ENCODE results near the gene KTI12.
"Not testable (repeated sequence)": the region's sequence is repeated elsewhere in the genome, so short reads cannot be mapped to it uniquely, and the experiment has no call there.

KTI12 gene

GRCh38 chr1:52037402-52037814, 3.8 kb upstream of the KTI12 start:
- DNase-seq, result no peak

DNA sequence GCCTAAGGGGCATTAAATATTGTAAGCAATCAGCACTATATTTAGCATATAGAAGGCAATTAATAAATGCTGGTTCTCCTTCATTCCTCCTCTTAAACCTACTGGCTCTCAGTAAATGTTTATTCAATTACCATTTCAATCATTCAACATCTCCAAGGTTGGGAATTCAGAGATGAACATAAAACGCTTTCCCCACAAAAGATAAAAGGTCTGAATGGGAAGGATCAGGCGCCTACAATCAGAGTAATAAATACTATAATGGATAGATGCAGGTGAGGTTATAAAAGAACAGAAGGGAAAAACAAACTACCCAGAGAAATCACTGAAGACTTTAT, 407 bp upstream of the KTI12 start:
- no peak for DNase-seq

GRCh38 chr1:52032785-52033131, 852 bp downstream of the KTI12 start:
- DNase-seq, result no peak

DNA sequence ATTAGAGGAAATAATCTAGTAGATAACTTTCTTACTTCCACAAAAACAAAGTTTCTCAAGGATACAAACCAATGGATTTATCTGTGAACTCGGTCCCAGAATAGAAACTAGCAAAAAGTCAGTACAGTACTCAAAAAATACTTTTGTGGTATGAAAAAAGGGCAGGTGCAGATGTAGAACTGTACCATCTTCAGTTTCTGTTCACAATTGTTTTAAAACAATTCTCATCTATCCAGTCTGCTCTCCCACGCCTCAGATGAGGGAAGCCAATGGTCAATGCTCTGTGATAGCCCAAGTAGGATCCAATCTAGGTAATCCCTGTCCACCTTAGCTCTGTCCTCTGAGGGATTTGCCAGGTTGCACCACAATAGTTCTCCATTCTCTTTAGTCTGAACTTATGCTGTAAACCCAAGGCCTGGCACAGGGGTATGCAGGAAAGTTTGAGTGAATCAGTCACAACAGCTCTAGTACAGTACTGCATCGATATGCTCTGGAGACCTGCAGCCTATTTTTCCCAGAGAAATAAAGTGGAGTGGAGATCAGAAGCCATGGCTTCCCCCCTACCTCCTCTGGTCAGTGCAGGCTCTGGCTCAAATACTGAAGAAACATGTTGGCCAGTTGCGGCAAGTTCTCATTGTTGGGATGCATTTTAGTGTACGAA, 1.4 kb downstream of the KTI12 start:
- no peak for DNase-seq

DNA sequence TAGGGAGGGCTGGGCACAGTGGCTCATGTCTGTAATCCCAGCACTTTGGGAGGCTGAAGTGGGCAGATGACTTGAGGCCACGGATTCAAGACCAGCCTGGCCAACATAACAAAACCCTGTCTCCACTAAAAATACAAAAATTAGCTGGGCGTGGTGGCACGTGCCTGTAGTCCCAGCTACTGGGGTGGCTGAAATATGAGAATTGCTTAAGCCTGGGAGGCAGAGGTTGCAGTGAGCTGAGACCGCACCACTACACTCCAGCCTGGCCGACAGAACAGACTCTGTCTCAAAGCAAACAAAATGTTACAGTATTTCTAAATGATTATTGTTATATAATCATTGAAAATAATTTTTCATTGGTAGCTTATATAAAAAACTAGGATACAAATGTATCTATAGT, 4.8 kb downstream of the KTI12 start:
- DNase-seq, result not testable (repeated sequence)

- no peak for DNase-seq
Observed at GRCh38 chr1:52028328-52028727, 5.3 kb downstream of the KTI12 start.

GRCh38 chr1:52026278-52026677, 7.3 kb downstream of the KTI12 start:
- DNase-seq, result no peak

- no peak for DNase-seq
Observed at GRCh38 chr1:52022133-52022532, 11.5 kb downstream of the KTI12 start.

- no peak for DNase-seq
Observed at GRCh38 chr1:52008071-52008809, 25.4 kb downstream of the KTI12 start.

- no peak for DNase-seq
Observed at GRCh38 chr1:52007215-52008002, 26.2 kb downstream of the KTI12 start.

GRCh38 chr1:52006081-52006553, 27.5 kb downstream of the KTI12 start:
- DNase-seq, result not testable (repeated sequence)

DNA sequence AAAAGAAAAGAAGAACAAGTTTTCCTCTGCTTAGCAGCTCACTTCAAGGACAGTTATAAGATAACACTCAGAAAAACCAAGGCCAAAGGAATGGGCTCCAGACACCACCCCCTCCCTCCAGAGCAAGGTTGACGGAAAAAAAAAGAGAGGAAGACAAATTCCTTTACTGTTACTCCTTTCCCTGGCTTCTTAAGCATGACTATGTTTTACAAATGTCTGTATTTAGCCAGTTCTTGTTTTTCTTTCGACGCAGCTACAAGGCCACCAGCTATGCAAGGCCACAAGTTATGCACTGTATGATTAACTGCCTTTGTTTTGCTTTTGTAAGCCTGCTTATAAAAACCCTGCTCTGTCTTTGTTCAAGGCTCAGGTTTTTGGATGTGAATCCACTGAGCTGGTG, 28.1 kb downstream of the KTI12 start:
- DNase-seq, result not testable (repeated sequence)

DNA sequence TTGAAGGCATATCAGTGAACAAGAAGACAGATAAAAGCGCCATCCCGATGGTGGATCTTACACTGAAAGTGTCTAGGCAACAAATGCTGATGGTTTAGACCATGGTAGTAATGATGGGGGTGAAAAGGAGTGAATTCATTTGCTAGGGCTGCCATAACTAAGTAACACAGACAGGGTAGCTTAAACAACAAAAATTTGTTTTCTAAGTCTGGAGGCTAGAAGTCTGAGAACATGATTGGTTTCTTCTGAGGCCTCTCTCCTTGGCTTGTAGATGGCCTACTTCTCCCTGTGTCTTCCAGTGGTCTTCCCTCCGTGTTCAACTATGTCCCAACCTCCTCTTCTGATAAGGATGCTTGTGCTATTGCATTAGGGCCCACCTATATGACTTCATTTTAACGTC, 29.7 kb downstream of the KTI12 start:
- no peak for DNase-seq

DNA sequence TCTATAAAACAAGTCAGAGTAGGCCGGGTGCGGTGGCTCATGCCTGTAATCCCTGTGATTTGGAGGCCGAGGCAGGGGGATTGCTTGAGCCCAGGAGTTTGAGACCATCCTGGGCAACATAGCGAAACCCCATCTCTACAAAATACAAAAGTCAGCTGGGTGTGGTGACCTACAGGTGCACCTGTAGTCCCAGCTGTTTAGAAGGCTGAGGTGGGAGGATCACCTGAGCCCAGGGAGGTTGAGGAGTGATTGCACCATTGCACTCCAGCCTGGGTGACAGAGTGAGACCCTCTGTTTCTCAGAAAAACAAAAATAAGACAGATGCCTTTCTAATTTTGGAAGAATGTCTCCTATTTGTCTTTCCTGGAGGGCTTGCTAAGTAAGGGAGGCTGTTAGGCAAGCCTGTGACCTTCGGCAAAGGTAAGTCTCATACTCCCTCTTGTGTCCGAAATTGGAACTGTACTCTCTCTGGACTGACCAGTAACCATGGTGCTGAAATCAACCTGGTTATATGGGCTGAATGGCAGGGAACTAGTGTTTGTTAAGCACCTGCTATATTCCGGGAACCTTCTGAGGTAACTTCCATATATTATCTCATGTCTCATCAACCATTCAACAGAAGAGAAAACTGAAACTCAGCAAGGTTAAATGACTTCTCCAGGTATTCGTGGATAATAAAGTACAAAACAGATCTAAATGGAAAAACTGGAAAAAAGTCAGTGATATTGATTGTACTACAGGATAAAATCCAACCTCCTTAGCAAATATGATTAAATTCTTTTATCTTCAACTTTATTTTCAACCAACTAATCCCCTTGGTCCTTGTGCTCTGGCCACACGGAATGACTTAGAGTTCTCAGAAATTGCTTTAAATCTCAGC, 31.3 kb downstream of the KTI12 start:
- peak; percentile 85 for DNase-seq

DNA sequence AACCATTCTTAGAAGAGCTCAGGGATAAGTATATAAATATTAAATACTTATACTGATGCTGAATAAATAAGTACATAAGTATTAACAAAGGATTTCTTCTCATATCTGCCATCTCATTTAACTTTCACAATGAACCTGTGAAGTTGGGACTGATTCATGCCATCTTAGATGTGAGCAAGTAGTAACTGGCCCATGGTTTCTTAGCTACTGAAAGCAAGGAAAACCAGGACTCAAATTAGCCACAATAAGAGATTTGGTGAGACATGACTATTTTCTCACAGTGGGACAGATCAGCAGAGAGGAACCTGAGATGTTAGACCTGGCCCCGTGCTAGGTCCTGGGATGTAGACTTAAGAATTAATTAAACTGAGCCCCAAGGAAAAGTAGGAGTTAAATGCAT, 34.9 kb downstream of the KTI12 start:
- DNase-seq, result no peak

GRCh38 chr1:51997974-51998382, 35.6 kb downstream of the KTI12 start:
- no peak for DNase-seq

GRCh38 chr1:51990478-51990965, 43.1 kb downstream of the KTI12 start, which contains the start of gene RAB3B:
TSS of gene RAB3B (minus strand) at chr1:51990700. CDS start at chr1:51977117, 13,583 bp downstream.
- DNase-seq, result peak; percentile 26

DNA sequence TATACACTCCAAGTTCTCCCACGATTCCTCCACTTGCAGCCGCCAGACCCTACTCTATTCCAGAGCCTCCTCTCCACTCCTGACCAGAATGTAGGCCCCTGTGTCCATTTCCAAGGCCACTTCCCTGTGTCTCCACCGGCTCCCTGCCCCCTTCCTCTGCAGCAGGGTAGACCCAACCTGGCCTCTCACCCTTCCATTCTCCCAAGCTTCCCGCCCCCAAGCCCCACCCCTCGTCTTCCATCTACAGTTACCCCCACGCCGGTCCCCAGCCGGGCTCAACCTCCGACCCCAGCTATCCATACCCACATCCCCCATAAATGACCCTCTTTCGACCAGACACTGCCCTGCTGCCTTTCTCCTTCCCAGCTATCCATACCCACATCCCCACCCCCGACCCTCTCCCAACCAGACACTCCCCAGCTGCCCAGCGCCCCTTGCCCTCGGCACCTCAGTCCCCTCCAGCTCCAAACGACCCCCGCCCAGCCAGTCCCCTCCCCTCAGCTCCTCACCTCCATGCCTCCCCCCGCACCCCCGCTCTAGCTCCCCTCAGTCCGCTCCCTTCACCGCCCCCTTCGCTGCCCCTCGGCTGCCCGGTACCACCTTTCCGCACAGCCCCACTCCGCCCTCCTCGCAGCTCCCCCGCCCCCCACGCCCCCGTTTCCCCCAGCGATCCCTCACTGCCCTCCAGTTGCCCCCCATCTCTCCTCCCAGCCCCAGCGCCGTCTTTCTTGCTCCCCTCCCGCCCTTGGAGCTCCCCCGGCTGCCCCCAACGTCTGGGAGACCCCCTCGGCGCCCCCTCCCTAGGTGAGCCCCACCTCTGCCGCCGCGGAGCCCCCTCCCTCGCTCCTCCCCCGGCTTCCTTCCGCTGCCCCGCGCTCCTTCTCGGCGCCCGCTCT, 43.8 kb downstream of the KTI12 start:
- no peak for DNase-seq

GRCh38 chr1:51988254-51988653, 45.4 kb downstream of the KTI12 start:
- no peak for DNase-seq

DNA sequence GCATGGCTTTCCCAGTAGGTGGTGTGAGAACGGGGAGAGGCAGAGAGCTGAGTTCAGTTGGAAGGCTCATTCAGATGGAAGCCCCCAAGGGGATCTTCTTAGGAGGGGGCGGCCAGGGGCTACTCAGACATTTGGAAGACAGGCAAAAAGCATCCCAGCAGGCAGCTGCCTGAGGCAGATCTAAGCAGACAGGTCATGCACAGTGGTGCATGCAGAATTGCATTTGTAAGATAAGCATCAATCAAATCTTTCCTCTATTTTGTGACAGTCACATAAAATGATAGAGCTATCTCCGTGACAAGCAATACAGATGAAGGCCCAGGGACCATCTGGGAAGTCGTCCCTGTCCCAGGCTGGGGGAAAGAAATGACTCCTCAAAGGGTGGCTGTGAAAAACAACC, 46.9 kb downstream of the KTI12 start:
- DNase-seq, result no peak

DNA sequence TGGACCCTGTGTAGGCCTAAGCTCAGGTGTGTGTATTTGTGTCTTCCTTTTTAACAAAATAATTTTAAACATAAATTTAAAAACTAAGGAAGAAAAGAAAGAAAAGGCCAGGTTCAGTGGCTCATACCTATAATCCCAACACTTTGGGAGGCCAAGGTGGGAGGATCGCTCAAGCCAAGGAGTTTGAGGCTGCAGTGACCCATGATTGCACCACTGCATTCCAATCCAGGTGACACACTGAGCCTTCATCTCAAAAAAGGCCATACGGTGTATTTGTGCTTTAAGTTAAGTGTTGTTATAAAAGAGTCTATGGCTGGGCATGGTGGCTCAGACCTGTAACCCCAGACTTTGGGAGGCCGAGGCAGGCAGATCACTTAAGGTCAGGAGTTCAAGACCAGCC, 51.4 kb downstream of the KTI12 start:
- DNase-seq, result no peak

Measured in NCI-H2227 treated with DMSO at 0.1 percent for 48 hours (cell line).